Adrenal gland (tissue), 5 donors: ENCODE results near the gene RAB33B.

Experiments
- POLR2A ChIP-seq, 2 donors: fragments of 450-650 bp; IDR thresholded peaks; one replicate each; pipeline ENCODE4 v1.6.1; 2017; ENCODE audit warnings: antibody characterized with exemption in 2 of 2, mild to moderate bottlenecking in 2 of 2, moderate library complexity in 1 of 2
- TF ChIP-seq, protein P1 (sequence below), 6 experiments: fragments of 450-650 bp in 4 of 6; fragments of 200-600 bp in 2 of 6; sonication (generic) in 1 of 6; IDR thresholded peaks; 1 replicate in 5 of 6; 2 replicates in 1 of 6; pipeline versions ENCODE4 v1.5.1 to v1.8.0; 2016 to 2021; ENCODE audit warnings: antibody characterized with exemption in 6 of 6, mild to moderate bottlenecking in 2 of 6, moderate library complexity in 1 of 6
- donor health status: DM: no; HTN: no; CAD: no.

- TF ChIP-seq, protein P1, sequence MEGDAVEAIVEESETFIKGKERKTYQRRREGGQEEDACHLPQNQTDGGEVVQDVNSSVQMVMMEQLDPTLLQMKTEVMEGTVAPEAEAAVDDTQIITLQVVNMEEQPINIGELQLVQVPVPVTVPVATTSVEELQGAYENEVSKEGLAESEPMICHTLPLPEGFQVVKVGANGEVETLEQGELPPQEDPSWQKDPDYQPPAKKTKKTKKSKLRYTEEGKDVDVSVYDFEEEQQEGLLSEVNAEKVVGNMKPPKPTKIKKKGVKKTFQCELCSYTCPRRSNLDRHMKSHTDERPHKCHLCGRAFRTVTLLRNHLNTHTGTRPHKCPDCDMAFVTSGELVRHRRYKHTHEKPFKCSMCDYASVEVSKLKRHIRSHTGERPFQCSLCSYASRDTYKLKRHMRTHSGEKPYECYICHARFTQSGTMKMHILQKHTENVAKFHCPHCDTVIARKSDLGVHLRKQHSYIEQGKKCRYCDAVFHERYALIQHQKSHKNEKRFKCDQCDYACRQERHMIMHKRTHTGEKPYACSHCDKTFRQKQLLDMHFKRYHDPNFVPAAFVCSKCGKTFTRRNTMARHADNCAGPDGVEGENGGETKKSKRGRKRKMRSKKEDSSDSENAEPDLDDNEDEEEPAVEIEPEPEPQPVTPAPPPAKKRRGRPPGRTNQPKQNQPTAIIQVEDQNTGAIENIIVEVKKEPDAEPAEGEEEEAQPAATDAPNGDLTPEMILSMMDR (IDR thresholded peaks at IDR 0.05): no peak
- TF ChIP-seq POLR2A (IDR thresholded peaks at IDR 0.05): no peak
These were observed 47.6 kb downstream of the RAB33B start for GRCh38 chr4:139501527-139501926.
